Subcutaneous abdominal adipose tissue (tissue), 5 donors: Measurements from ENCODE around the gene TOB1.
A peak's percentile ranks its signal among the peaks of the same experiment; 100 is the strongest.

Source experiments
- H3K27ac ChIP-seq: one replicate; pipeline ENCODE4 v1.7.0; 2013; ENCODE audit warnings: low read depth, mild to moderate bottlenecking, inconsistent platforms, low read length, moderate library complexity
- H3K27me3 ChIP-seq, 5 donors: one replicate each; pipeline ENCODE4 v1.7.0; 2013; ENCODE audit warnings: low read length in 5 of 5, inconsistent platforms in 1 of 5; ENCODE audit not compliant: control insufficient read depth in 5 of 5, insufficient read depth in 4 of 5
- H3K36me3 ChIP-seq, 5 donors: one replicate each; pipeline ENCODE4 v1.7.0; 2013; ENCODE audit warnings: low read length in 5 of 5; ENCODE audit not compliant: control insufficient read depth in 5 of 5, insufficient read depth in 5 of 5
- H3K4me1 ChIP-seq, 5 donors: one replicate each; pipeline ENCODE4 v1.7.0; 2013; ENCODE audit warnings: low read length in 5 of 5, mild to moderate bottlenecking in 3 of 5, moderate library complexity in 1 of 5; ENCODE audit not compliant: control insufficient read depth in 5 of 5, insufficient read depth in 5 of 5
- H3K4me3 ChIP-seq, 5 donors: one replicate each; pipeline ENCODE4 v1.7.0; 2013; ENCODE audit warnings: low read length in 5 of 5, low read depth in 1 of 5
- H3K9ac ChIP-seq, 5 donors: one replicate each; pipeline ENCODE4 v1.7.0; 2013; ENCODE audit warnings: low read length in 5 of 5, mild to moderate bottlenecking in 4 of 5, moderate library complexity in 3 of 5
- H3K9me3 ChIP-seq, 5 donors: one replicate each; pipeline ENCODE4 v1.7.0; 2013; ENCODE audit warnings: low read length in 5 of 5; ENCODE audit not compliant: control insufficient read depth in 5 of 5
- donor health status: healthy.
- donor health status: healthy.
- donor health status: healthy.
- donor health status: healthy.
- donor health status: healthy.

Gene TOB1

GRCh38 chr17:50840311-50840851, 25.8 kb downstream of the TOB1 start:
- no peaks in the 10 kb centered on the region for H3K36me3 ChIP-seq

DNA sequence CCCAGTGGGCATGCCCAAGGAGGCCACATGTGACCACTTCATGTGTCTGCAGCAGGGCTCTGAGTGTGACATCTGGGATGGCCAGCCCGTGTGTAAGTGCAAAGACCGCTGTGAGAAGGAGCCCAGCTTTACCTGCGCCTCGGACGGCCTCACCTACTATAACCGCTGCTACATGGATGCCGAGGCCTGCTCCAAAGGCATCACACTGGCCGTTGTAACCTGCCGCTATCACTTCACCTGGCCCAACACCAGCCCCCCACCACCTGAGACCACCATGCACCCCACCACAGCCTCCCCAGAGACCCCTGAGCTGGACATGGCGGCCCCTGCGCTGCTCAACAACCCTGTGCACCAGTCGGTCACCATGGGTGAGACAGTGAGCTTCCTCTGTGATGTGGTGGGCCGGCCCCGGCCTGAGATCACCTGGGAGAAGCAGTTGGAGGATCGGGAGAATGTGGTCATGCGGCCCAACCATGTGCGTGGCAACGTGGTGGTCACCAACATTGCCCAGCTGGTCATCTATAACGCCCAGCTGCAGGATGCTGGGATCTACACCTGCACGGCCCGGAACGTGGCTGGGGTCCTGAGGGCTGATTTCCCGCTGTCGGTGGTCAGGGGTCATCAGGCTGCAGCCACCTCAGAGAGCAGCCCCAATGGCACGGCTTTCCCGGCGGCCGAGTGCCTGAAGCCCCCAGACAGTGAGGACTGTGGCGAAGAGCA, 26.4 kb downstream of the TOB1 start:
- Histone ChIP-seq H3K9ac (no peak overlapping the region), H3K4me1 (peaks cover 0 to 10% (median 6%) of the 10 kb centered on the region in 5 donors), H3K4me3 (no peak overlapping the region), H3K9me3 (no peaks in the 10 kb centered on the region), H3K27ac (no peak overlapping the region), H3K36me3 (no peaks in the 10 kb centered on the region), H3K27me3 (peaks cover 0 to 9% (median 0%) of the 10 kb centered on the region in 5 donors)

More at GRCh38 chr17:50840311-50840851, 25.8 kb downstream of the TOB1 start:
- H3K4me1 ChIP-seq: peaks cover 0 to 4% (median under 1%) of the 10 kb centered on the region in 5 donors
- no peak overlapping the region for H3K9ac ChIP-seq
- no peak overlapping the region for H3K4me3 ChIP-seq
- no peaks in the 10 kb centered on the region for H3K9me3 ChIP-seq
- peaks cover 0 to 9% (median 0%) of the 10 kb centered on the region in 5 donors for H3K27me3 ChIP-seq
- H3K27ac ChIP-seq: no peak overlapping the region

GRCh38 chr17:50837980-50838954, 27.9 kb downstream of the TOB1 start:
- Histone ChIP-seq H3K9me3 (no peaks in the 10 kb centered on the region), H3K36me3 (no peaks in the 10 kb centered on the region), H3K9ac (no peak overlapping the region), H3K4me1 (peaks cover 2 to 13% (median 10%) of the 10 kb centered on the region in 5 donors), H3K27ac (no peak overlapping the region), H3K27me3 (peaks cover 0 to 16% (median 2%) of the 10 kb centered on the region in 5 donors), H3K4me3 (no peak overlapping the region)

- H3K4me1 ChIP-seq: peaks cover 2 to 13% (median 10%) of the 10 kb centered on the region in 5 donors
- H3K9ac ChIP-seq: no peak overlapping the region
- H3K4me3 ChIP-seq: no peak overlapping the region
- no peaks in the 10 kb centered on the region for H3K9me3 ChIP-seq
- no peaks in the 10 kb centered on the region for H3K36me3 ChIP-seq
- no peak overlapping the region for H3K27ac ChIP-seq
- H3K27me3 ChIP-seq: peaks cover 0 to 14% (median 4%) of the 10 kb centered on the region in 5 donors
Observed at GRCh38 chr17:50837286-50837979, 28.7 kb downstream of the TOB1 start.

DNA sequence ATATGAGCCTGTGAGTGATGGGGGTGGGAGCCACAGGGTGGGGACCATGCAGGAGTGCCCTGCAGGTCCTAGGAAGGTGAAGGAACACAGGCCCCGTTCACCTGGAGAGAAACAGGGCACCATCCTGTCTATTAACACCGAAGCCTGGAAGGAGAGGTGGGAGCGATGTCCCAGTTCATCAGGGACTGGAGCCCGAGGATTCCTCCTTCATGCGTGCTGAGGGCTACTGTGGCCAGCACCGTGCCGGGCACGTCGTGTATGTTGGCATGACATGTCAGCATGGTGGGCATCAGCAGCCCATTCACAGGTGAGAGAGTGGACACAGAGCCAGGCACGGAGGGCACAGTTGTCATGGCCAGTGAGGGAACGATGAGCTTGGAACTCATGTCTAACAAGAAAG, 29.3 kb downstream of the TOB1 start:
- peaks cover 2 to 13% (median 10%) of the 10 kb centered on the region in 5 donors for H3K4me1 ChIP-seq
- peaks cover 0 to 17% (median 4%) of the 10 kb centered on the region in 5 donors for H3K27me3 ChIP-seq
- H3K36me3 ChIP-seq: no peaks in the 10 kb centered on the region
- H3K4me3 ChIP-seq: no peak overlapping the region
- no peaks in the 10 kb centered on the region for H3K9me3 ChIP-seq
- no peak overlapping the region for H3K27ac ChIP-seq
- H3K9ac ChIP-seq: no peak overlapping the region

DNA sequence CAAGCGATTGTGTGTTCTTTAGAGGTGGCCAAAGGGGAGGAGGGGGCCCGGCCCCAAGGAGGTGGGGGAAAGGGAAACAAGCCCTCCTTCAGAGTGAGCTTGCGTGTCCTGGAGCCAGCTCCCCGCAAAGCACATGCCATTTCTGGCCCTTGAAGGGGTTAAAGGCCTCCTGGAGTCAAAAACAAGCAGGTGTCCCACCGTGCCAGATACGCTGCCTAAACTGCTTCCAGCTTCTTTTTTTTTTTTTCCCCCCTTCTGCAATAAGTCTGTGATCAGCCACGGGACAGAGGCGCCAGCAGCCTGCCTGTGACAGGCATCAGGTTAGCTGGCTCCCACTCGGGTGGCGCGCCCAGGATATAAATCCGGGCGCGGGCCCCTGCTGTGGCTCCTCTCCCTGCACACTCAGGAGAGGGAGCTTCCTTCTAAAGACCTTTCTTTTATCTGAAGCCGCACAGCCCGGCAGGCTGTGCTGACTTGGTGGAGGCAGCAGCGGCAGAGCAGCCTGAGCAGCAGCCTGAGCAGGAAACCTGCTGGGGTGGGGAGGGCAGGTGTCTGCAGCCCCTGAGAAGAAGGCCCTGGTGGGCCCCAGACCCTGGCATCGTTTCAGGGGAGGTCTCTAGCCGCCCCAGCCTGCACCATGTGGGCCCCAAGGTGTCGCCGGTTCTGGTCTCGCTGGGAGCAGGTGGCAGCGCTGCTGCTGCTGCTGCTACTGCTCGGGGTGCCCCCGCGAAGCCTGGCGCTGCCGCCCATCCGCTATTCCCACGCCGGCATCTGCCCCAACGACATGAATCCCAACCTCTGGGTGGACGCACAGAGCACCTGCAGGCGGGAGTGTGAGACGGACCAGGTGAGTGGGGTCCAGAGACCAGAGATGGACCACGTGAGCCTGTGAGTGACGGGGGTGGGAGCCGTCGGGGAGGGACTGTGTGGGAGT, 30.6 kb downstream of the TOB1 start, which contains the start of gene WFIKKN2:
Gene WFIKKN2, plus strand, starts transcription at position 286 of the 934 bp plus-strand sequence. Its CDS starts 352 bp downstream, at position 638.
- Histone ChIP-seq H3K27ac (no peak within 1 kb of the TSS), H3K4me1 (peaks cover 2 to 13% (median 13%) of the 10 kb centered on the region in 5 donors), H3K36me3 (no peaks in the 10 kb centered on the region), H3K9ac (peak within 1 kb of the TSS in 3 of 5 donors; percentile 9 to 67 (median 48)), H3K4me3 (peak within 1 kb of the TSS; percentile 45 to 75 (median 57)), H3K27me3 (peaks cover 0 to 17% (median 4%) of the 10 kb centered on the region in 5 donors), H3K9me3 (no peaks in the 10 kb centered on the region)

DNA sequence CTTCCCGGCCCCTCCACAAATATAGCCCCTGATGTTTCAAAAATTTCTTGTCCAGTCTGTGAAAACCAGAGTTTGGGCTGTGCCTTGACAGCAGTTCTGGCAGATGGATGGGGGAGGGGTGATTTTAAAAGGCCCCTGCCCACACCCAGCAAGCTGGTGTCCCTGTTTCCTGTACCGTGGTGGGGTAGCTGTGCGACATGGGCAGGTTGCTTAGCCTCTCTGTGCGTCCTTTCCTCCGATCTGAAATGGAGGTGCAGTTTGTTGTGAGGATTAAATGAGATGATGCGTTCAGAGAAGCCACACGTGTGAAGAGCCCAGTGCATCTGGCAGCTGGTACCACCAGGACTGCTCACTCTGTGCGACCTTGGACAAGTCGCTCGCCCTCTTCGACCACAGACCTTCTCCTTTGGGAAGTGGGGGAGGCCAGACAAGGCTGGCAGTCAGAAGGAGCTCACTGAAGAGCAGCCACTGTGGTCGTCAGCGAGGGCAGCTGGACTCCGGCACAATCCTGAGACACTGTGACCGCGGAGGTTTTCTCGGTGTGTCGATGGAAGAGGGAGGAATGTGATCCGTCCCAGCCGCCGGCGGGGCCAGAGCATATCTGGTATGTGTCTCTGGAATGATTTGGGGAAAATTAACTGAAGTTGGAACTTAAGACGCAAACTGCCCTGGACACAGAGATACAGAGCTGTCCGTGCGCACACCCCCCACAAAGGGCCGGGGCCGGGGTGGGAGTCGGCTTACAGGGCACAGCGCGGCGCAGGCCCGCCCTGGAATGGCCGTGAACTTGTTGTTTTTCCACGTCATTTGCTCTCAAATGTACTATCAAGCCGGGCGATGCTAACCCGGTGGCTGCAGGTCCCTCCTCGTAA, 31.5 kb downstream of the TOB1 start:
- Histone ChIP-seq H3K9ac (peak overlapping the region in 3 of 5 donors; percentile 9 to 67 (median 48)), H3K4me1 (peaks cover 2 to 14% (median 13%) of the 10 kb centered on the region in 5 donors), H3K27ac (no peak overlapping the region), H3K9me3 (no peaks in the 10 kb centered on the region), H3K4me3 (peak overlapping the region; percentile 45 to 75 (median 57)), H3K27me3 (peaks cover 0 to 17% (median 4%) of the 10 kb centered on the region in 5 donors), H3K36me3 (no peaks in the 10 kb centered on the region)
